Measurements from ENCODE around the gene FOXJ3.

Gene FOXJ3

DNA sequence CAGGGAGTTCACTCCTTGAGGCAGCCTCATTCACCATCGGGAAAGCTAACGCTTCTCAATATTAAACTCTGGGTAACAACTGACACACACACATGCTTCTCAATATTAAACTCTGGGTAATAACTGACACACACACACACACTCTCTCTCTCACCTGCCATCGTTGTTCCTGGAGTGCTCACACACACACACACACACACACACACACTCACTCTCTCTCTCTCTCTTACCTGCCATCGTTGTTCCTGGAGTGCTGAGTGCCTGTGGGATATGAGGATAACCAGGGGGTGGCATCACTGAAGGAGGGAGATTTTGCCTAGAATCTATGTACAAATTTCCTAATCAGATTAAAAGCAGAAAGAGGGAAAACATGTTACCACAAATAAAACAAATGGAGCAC lies 153.3 kb downstream of the FOXJ3 start:
- H3K9me3 ChIP-seq (ENCODE audit: low read length) = no peaks in the 10 kb centered on the region
- no peak overlapping the region for H2AFZ ChIP-seq (ENCODE audit: low read depth, low read length)
- H3K4me3 ChIP-seq (ENCODE audit: low read length) = no peak overlapping the region
- peaks cover 8% of the 10 kb centered on the region for H3K4me1 ChIP-seq (ENCODE audit: insufficient read depth, low read length)
- peaks cover 37% of the 10 kb centered on the region for H3K36me3 ChIP-seq (ENCODE audit: insufficient read depth, low read length)
- H3K27me3 ChIP-seq (ENCODE audit: insufficient read depth, low read length) = no peaks in the 10 kb centered on the region

DNA sequence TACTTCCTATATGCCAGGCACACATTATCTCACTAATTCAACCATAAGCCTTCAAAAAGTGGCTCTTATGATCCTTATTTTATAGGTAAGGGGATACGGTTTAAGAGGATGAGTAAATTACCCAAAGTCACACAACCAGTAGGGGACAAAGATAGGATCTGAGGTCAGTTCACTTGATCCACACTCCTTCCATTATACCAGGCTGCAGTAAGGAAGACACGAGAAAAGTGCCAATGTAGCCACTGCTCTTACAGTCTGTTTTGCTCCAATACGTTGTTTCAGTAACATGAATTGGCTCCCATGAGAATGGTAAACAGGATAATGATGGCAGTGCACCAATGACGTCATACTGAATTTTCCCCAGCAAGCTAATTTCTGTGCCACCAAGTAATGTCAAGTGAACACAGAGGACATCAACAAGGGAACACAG lies 155.1 kb downstream of the FOXJ3 start:
- Histone ChIP-seq H3K4me1 (ENCODE audit: insufficient read depth, low read length) (no peaks in the 10 kb centered on the region), H2AFZ (ENCODE audit: low read depth, low read length) (no peak overlapping the region), H3K9me3 (ENCODE audit: low read length) (no peaks in the 10 kb centered on the region), H3K4me3 (ENCODE audit: low read length) (no peak overlapping the region), H3K36me3 (ENCODE audit: insufficient read depth, low read length) (peaks cover 29% of the 10 kb centered on the region), H3K27me3 (ENCODE audit: insufficient read depth, low read length) (no peaks in the 10 kb centered on the region)

DNA sequence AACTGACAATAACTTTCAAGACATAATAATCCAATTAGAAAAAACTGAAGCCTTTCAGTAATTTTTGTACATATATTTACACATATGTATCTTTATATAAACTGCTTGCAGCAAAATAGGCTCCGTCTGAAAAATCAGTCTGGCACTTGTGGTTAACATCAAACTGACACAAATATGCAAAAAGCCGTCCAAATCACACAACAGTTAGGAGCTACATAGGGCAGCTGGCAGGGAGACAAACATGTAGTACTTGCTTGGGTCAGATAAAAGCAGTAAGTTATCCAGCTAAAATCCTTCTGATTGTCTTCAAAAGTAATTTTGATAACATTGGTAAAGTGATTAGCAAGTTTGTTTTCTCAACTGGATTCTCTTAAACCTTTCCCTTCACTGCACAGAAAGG lies 155.8 kb downstream of the FOXJ3 start:
- no peak overlapping the region for H2AFZ ChIP-seq (ENCODE audit: low read depth, low read length)
- no peaks in the 10 kb centered on the region for H3K4me1 ChIP-seq (ENCODE audit: insufficient read depth, low read length)
- H3K4me3 ChIP-seq (ENCODE audit: low read length) = no peak overlapping the region
- no peaks in the 10 kb centered on the region for H3K27me3 ChIP-seq (ENCODE audit: insufficient read depth, low read length)
- H3K9me3 ChIP-seq (ENCODE audit: low read length) = no peaks in the 10 kb centered on the region
- H3K36me3 ChIP-seq (ENCODE audit: insufficient read depth, low read length) = peaks cover 24% of the 10 kb centered on the region

DNA sequence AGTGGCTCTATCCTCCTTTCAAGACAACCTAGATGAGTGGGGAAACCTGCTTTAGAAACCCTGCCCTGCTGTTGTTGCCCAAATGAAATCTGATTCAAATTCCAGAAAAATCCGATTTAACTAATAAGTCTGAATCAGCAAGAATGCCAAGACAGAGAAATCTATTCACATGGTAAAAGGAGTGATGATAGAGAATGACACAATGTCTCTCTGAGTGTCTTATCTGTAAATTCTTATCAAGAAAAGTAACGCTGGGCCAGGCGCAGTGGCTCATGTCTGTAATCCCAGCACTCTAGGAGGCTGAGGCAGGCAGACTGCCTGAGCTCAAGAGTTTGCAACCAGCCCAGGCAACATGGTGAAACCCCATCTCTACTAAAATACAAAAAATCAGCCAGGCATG lies 156.8 kb downstream of the FOXJ3 start:
- Histone ChIP-seq H3K9me3 (ENCODE audit: low read length) (no peaks in the 10 kb centered on the region), H3K36me3 (ENCODE audit: insufficient read depth, low read length) (peaks cover 19% of the 10 kb centered on the region), H3K4me3 (ENCODE audit: low read length) (no peak overlapping the region), H3K4me1 (ENCODE audit: insufficient read depth, low read length) (no peaks in the 10 kb centered on the region), H2AFZ (ENCODE audit: low read depth, low read length) (no peak overlapping the region), H3K27me3 (ENCODE audit: insufficient read depth, low read length) (no peaks in the 10 kb centered on the region)

DNA sequence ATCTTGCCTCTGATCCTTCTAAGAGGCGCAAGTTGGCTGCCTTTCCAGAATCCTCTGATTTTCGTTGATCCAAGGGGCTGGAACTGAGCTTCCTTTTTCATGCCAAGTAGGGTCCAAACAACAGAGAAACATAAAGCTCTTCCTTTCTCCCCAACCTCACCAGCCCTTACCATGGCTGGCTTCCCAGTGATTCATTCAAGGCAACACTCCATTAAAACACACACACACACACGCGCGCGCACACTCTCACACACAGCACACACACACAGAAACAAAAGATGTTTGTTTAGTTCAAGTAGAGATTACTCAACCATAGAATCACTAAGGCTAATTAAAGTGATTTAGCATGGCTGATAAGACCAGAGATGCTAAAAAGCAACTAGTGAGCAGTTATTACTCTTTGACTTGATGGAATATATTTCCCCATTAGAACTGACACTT lies 157.5 kb downstream of the FOXJ3 start:
- no peak overlapping the region for H2AFZ ChIP-seq (ENCODE audit: low read depth, low read length)
- no peaks in the 10 kb centered on the region for H3K27me3 ChIP-seq (ENCODE audit: insufficient read depth, low read length)
- no peaks in the 10 kb centered on the region for H3K9me3 ChIP-seq (ENCODE audit: low read length)
- peaks cover 19% of the 10 kb centered on the region for H3K36me3 ChIP-seq (ENCODE audit: insufficient read depth, low read length)
- H3K4me1 ChIP-seq (ENCODE audit: insufficient read depth, low read length) = no peaks in the 10 kb centered on the region
- H3K4me3 ChIP-seq (ENCODE audit: low read length) = no peak overlapping the region

DNA sequence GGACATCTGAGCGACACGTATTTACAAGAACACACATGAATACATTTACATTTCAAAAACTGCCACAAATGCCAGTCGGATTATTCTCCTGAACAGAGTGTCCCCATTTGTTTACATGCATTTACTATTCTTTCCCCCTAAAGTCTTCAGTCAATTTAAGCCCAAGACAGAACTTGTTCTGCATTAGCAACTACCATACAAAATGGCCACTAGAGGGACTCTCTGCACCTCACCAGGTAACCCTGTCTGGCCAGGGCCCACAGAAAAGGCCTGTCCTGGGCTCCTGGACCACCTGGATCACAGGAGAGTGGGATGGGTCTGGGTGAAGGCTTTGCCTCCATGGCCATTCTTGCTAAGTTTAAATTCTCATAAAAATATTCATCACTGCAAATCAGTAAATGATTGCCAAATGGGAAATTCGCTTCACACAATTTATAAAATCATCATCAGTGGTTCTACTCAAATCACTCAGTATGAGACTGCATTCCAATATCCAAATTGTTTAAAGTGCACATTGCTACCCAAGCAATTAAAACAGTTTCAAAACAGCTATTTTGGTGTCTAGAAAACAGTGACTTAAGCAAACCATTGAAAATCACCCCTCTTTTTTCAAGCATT lies 158.0 kb downstream of the FOXJ3 start:
- H3K36me3 ChIP-seq (ENCODE audit: insufficient read depth, low read length) = peaks cover 19% of the 10 kb centered on the region
- no peaks in the 10 kb centered on the region for H3K27me3 ChIP-seq (ENCODE audit: insufficient read depth, low read length)
- no peaks in the 10 kb centered on the region for H3K9me3 ChIP-seq (ENCODE audit: low read length)
- H3K4me1 ChIP-seq (ENCODE audit: insufficient read depth, low read length) = no peaks in the 10 kb centered on the region
- no peak overlapping the region for H2AFZ ChIP-seq (ENCODE audit: low read depth, low read length)
- no peak overlapping the region for H3K4me3 ChIP-seq (ENCODE audit: low read length)

DNA sequence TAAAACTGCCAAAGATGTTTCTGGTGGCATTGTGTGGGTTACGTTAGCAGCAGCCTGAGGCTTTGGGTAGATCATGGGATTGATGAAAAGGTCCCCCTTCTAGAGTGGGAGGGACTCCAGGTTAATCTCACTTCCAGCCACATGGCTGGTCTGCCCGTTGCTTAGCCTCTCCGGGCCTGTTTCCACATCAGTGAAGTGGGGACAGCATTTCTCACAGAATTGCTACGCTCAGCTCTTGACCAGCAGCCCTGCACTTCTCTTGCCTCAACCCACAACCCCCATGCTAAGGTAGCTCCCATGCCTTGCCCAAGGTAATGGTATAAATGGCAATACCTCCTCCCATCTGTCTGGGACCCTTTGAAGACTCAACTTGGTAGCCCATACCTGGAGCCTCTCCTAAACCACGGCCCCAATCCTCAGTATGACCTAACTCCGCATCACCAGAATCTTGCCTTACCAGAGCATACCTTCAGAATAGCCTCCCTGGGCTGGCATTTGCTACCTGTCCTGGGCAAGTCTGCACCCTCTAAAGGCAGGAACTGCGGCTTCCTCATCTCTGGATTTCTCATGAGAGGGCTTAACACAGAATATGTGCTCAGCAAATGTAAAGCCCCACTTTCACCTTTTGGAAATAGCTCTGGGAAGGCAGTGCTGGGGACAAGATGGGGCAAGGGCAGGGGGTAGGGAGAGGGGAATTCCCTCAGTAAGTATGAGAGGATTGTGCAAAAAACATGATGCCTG lies 159.6 kb downstream of the FOXJ3 start:
- Histone ChIP-seq H3K27me3 (ENCODE audit: insufficient read depth, low read length) (no peaks in the 10 kb centered on the region), H3K4me3 (ENCODE audit: low read length) (no peak overlapping the region), H3K9me3 (ENCODE audit: low read length) (no peaks in the 10 kb centered on the region), H3K4me1 (ENCODE audit: insufficient read depth, low read length) (no peaks in the 10 kb centered on the region), H3K36me3 (ENCODE audit: insufficient read depth, low read length) (peaks cover 15% of the 10 kb centered on the region), H2AFZ (ENCODE audit: low read depth, low read length) (no peak overlapping the region)

DNA sequence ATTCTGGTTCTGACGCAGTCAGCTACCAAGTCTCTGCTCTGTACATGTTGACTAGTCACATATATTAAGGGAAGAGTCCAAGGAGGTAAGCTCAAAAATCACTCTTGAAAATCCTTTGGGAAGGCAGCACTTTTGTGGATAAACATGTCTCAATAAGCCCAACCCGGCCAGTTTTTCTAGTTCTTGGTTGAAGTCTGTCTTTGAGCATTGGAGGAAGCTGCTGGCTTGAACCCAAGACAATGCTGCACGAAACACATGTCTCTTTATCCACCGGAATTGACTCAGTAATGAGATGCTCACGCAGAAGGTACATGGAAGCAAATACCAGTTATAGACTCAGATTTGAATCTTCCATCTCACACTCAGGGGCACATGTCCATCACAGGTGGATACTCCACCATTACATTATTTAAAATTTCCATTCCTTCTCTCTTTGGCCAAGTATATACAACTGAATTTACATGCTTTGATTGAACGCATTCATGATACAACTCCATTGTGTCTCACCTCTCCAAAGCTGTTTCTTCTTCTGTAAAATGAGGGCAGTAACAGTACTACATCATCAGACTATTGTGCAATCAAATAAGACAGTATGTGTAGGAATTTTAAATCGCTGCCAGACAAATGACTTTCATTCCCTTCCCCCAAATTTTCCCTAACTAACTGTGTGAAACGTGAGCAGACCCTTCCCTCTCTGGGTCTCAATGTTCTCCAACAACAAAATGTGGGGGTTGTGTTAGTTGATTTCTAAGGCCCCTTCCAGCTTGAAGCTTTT lies 160.9 kb downstream of the FOXJ3 start:
- Histone ChIP-seq H3K27me3 (ENCODE audit: insufficient read depth, low read length) (no peaks in the 10 kb centered on the region), H3K4me1 (ENCODE audit: insufficient read depth, low read length) (no peaks in the 10 kb centered on the region), H3K9me3 (ENCODE audit: low read length) (no peaks in the 10 kb centered on the region), H3K4me3 (ENCODE audit: low read length) (no peak overlapping the region), H3K36me3 (ENCODE audit: insufficient read depth, low read length) (peaks cover 4% of the 10 kb centered on the region), H2AFZ (ENCODE audit: low read depth, low read length) (no peak overlapping the region)

DNA sequence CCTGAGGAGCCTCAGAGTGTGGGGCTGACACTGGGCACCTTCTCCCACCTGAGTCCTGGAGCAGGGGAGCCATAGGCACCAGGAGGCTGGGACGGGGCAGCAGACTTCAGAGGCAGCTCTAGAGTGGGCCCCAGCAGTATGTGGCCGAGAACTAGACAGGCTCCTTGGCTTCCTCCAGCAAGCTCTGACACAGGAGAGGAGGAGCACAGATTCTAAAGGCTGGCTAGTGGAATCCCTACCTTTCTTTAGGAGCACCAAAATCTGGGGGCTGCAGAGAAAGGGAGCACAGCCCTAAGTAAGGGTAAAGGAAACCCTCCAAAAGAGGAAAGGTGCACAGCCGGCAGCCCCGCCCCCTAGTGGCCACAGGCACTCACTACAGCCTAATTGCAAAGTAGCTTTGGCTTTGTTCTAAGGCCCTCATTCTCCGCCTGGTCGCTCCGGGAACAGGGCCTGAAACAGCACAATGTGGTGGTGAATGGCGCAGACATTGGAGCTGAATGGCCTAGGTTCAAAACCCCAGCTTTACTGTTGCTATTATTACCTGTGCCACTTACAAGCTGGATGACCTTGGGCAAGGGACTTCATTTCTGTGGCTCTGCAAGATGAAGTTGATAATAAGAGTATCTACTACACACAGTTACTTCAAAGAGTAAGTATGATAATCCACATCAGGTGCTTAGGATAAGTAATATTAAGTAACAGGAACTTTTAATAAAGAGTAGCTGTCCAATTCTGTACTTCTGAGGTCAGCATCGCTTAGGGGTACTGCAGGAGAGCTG lies 161.7 kb downstream of the FOXJ3 start:
- no peaks in the 10 kb centered on the region for H3K27me3 ChIP-seq (ENCODE audit: insufficient read depth, low read length)
- peaks cover 4% of the 10 kb centered on the region for H3K36me3 ChIP-seq (ENCODE audit: insufficient read depth, low read length)
- H3K4me1 ChIP-seq (ENCODE audit: insufficient read depth, low read length) = no peaks in the 10 kb centered on the region
- no peak overlapping the region for H2AFZ ChIP-seq (ENCODE audit: low read depth, low read length)
- no peak overlapping the region for H3K4me3 ChIP-seq (ENCODE audit: low read length)
- H3K9me3 ChIP-seq (ENCODE audit: low read length) = no peaks in the 10 kb centered on the region

DNA sequence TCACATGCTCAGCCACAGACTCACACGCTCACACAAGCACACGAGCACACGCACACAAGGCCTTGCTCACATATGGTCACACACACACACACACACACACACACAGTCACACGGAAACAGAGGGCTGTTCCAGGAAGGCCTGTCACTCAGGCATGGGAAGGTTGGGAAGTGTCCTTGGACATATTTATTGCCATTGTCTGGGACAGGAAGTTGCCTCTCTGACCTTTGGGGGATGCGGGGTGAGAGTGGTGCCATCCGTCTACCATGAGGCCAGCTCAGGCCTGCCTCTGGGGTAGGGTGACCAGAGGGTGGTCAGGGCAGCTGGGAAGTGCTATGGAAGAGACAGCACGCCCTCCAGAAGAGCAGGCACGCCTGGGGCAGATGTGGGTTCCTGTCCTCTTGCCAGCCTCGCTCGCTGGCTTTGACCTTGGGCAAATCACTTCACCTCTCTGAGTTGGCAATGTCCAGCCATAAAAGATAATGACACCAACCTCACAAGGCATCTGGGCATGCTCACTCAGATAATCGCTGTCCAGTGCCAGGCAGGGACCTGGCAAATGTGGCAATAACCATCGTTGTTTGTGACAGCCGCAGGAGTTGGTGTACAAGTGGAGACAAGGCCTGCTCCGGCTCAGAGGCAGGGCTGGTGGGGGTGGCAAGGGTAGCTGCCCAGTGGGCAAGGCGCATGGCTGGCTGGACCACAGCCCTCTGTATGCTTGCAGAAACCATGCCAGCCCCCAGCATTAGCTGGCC lies 162.5 kb downstream of the FOXJ3 start:
- H3K4me3 ChIP-seq (ENCODE audit: low read length) = no peak overlapping the region
- no peaks in the 10 kb centered on the region for H3K27me3 ChIP-seq (ENCODE audit: insufficient read depth, low read length)
- H3K36me3 ChIP-seq (ENCODE audit: insufficient read depth, low read length) = peaks cover 4% of the 10 kb centered on the region
- H2AFZ ChIP-seq (ENCODE audit: low read depth, low read length) = no peak overlapping the region
- H3K4me1 ChIP-seq (ENCODE audit: insufficient read depth, low read length) = no peaks in the 10 kb centered on the region
- H3K9me3 ChIP-seq (ENCODE audit: low read length) = no peaks in the 10 kb centered on the region

DNA sequence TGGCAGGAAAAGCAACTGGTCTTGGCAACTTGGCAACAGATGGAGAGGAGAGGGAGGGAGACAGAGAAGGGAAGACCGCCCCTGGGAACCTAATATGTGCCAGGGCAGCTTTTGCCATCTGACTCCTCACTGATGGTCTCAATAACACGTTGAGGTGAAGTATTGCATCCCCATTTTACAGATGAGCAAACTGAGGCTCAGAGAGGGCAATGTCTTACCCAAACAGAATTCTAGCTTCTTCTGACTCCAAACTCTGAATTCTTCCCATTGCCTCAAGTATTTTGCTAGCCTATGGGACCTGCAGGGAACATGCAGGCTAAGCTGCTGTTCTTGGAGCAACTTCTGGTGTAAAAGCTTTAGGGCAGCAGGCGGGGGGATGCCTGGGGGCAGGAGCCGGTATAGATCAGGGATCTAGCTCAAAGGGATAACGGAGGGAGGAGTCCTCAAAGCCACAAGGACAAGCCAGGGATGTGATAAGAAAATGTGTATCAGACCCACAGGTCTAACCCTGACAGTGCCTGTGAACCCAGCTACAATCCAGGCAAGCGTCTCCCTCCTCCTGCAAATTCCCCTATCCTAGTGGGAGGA lies 163.3 kb downstream of the FOXJ3 start:
- Histone ChIP-seq H2AFZ (ENCODE audit: low read depth, low read length) (no peak overlapping the region), H3K4me3 (ENCODE audit: low read length) (no peak overlapping the region), H3K9me3 (ENCODE audit: low read length) (no peaks in the 10 kb centered on the region), H3K36me3 (ENCODE audit: insufficient read depth, low read length) (peaks cover 4% of the 10 kb centered on the region), H3K4me1 (ENCODE audit: insufficient read depth, low read length) (no peaks in the 10 kb centered on the region), H3K27me3 (ENCODE audit: insufficient read depth, low read length) (no peaks in the 10 kb centered on the region)
